GM18511 (cell line): ENCODE data around the gene FGF12.

Source experiments
- ATAC-seq: cut with Tn5 transposase; IDR thresholded peaks from one replicate; pipeline ENCODE4 v1.9.1; 2021; ENCODE audit warnings: mild to moderate bottlenecking, moderate library complexity; ENCODE audit not compliant: unreplicated experiment

Gene FGF12

GRCh38 chr3:192422321-192422996 lies 304.9 kb downstream of the FGF12 start:
- no peak for ATAC-seq

- ATAC-seq = no peak
Observed at GRCh38 chr3:192419312-192419711, 308.0 kb downstream of the FGF12 start.

GRCh38 chr3:192417559-192418055 lies 309.7 kb downstream of the FGF12 start:
- no peak for ATAC-seq

- ATAC-seq = no peak
Observed at GRCh38 chr3:192417017-192417416, 310.3 kb downstream of the FGF12 start.

- ATAC-seq = no peak
Observed at GRCh38 chr3:192413461-192413860, 313.9 kb downstream of the FGF12 start.

- ATAC-seq = no peak
Observed at GRCh38 chr3:192410684-192410960, 316.7 kb downstream of the FGF12 start.

- peak; percentile 40 for ATAC-seq
Observed at GRCh38 chr3:192409838-192410683, 317.3 kb downstream of the FGF12 start.

- ATAC-seq = peak; percentile 65
Observed at GRCh38 chr3:192409201-192409837, 318.0 kb downstream of the FGF12 start.

- ATAC-seq = no peak
Observed at GRCh38 chr3:192408647-192409200, 318.6 kb downstream of the FGF12 start.

- ATAC-seq = no peak
Observed at GRCh38 chr3:192408007-192408646, 319.2 kb downstream of the FGF12 start.

GRCh38 chr3:192399767-192400166 lies 327.6 kb downstream of the FGF12 start:
- ATAC-seq = no peak

- ATAC-seq = no peak
Observed at GRCh38 chr3:192397012-192397411, 330.3 kb downstream of the FGF12 start.

- no peak for ATAC-seq
Observed at GRCh38 chr3:192395506-192395905, 331.8 kb downstream of the FGF12 start.

GRCh38 chr3:192392986-192393385 lies 334.4 kb downstream of the FGF12 start:
- ATAC-seq = no peak

- no peak for ATAC-seq
Observed at GRCh38 chr3:192382861-192383260, 344.5 kb downstream of the FGF12 start.

- ATAC-seq = no peak
Observed at GRCh38 chr3:192373586-192373985, 353.8 kb downstream of the FGF12 start.

GRCh38 chr3:192373032-192373431 lies 354.3 kb downstream of the FGF12 start:
- ATAC-seq = no peak

- no peak for ATAC-seq
Observed at GRCh38 chr3:192372616-192373015, 354.7 kb downstream of the FGF12 start.

GRCh38 chr3:192371870-192372400 lies 355.4 kb downstream of the FGF12 start:
- no peak for ATAC-seq

GRCh38 chr3:192367616-192368015 lies 359.7 kb downstream of the FGF12 start:
- ATAC-seq = no peak

GRCh38 chr3:192366916-192367315 lies 360.4 kb downstream of the FGF12 start:
- ATAC-seq = no peak
